MG63 (cell line): Measurements from ENCODE around the gene BRPF3. TPM values are rescaled to one million over a fixed set of nuclear protein-coding genes. Genes with fewer than 3 reads are reported as not detected.
A peak's percentile ranks its signal among the peaks of the same experiment; 100 is the strongest.

Experiments used
- DNase-seq: peaks from one replicate; pipeline ENCODE4 v3.0.0-alpha.2; 2020
- H3K27me3 ChIP-seq: fragments of 250-450 bp; sonication (Bioruptor Pico); 2 replicates; pipeline ENCODE4 v1.5.1; 2020; ENCODE audit warnings: mild to moderate bottlenecking, moderate library complexity
- H3K36me3 ChIP-seq: fragments of 250-450 bp; sonication (Bioruptor Pico); 2 replicates; pipeline ENCODE4 v1.5.1; 2020; ENCODE audit warnings: mild to moderate bottlenecking, moderate library complexity
- H3K4me3 ChIP-seq: fragments of 250-450 bp; sonication (Bioruptor Pico); 2 replicates; pipeline ENCODE4 v1.5.1; 2020; ENCODE audit warnings: mild to moderate bottlenecking, moderate library complexity
- H3K9me3 ChIP-seq: fragments of 250-450 bp; sonication (Bioruptor Pico); 2 replicates; pipeline ENCODE4 v1.5.1; 2020; ENCODE audit warnings: mild to moderate bottlenecking, moderate library complexity
- total RNA-seq: library from RNA; depleted of rRNA; stranded (reverse); fragments of >200 nt; shearing (Covaris generic); gene quantifications from 2 replicates; pipeline ENCODE4 v1.2.3, GENCODE V29; 2014; ENCODE audit warnings: low replicate concordance

The BRPF3 gene
- total RNA-seq, 1 experiment from 2014 or later: 6.9 TPM

GRCh38 chr6:36195471-36196112, 952 bp upstream of the BRPF3 start:
- no peak for DNase-seq
- peak overlapping the region; percentile 60 for H3K4me3 ChIP-seq
- peaks cover 12% of the 10 kb centered on the region for H3K36me3 ChIP-seq

GRCh38 chr6:36196880-36197548, 470 bp downstream of the BRPF3 start:
- H3K27me3 ChIP-seq: no peaks in the 10 kb centered on the region
- no peaks in the 10 kb centered on the region for H3K9me3 ChIP-seq
- H3K4me3 ChIP-seq: peak overlapping the region; percentile 60
- DNase-seq: peak; percentile 97
- H3K36me3 ChIP-seq: peaks cover 26% of the 10 kb centered on the region

More at GRCh38 chr6:36195471-36196112, 952 bp upstream of the BRPF3 start:
- no peaks in the 10 kb centered on the region for H3K9me3 ChIP-seq
- H3K27me3 ChIP-seq: no peaks in the 10 kb centered on the region

GRCh38 chr6:36197739-36198221, 1.2 kb downstream of the BRPF3 start:
- Histone ChIP-seq H3K36me3 (peaks cover 33% of the 10 kb centered on the region), H3K9me3 (no peaks in the 10 kb centered on the region), H3K27me3 (no peaks in the 10 kb centered on the region), H3K4me3 (peak overlapping the region; percentile 60)
- DNase-seq: peak; percentile 67

GRCh38 chr6:36198986-36199385, 2.4 kb downstream of the BRPF3 start:
- H3K27me3 ChIP-seq: no peaks in the 10 kb centered on the region
- H3K4me3 ChIP-seq: no peak overlapping the region
- no peaks in the 10 kb centered on the region for H3K9me3 ChIP-seq
- DNase-seq: no peak
- peaks cover 45% of the 10 kb centered on the region for H3K36me3 ChIP-seq

GRCh38 chr6:36200154-36200891, 3.8 kb downstream of the BRPF3 start:
- H3K27me3 ChIP-seq: no peaks in the 10 kb centered on the region
- no peak for DNase-seq
- H3K4me3 ChIP-seq: no peak overlapping the region
- peaks cover 50% of the 10 kb centered on the region for H3K36me3 ChIP-seq
- no peaks in the 10 kb centered on the region for H3K9me3 ChIP-seq

- Histone ChIP-seq H3K9me3 (no peaks in the 10 kb centered on the region), H3K27me3 (no peaks in the 10 kb centered on the region), H3K4me3 (no peak overlapping the region), H3K36me3 (peaks cover 57% of the 10 kb centered on the region)
- no peak for DNase-seq
These were observed 4.6 kb downstream of the BRPF3 start for GRCh38 chr6:36200998-36201596.

- H3K9me3 ChIP-seq: no peaks in the 10 kb centered on the region
- peaks cover 62% of the 10 kb centered on the region for H3K36me3 ChIP-seq
- no peaks in the 10 kb centered on the region for H3K27me3 ChIP-seq
- no peak overlapping the region for H3K4me3 ChIP-seq
- no peak for DNase-seq
These were observed 5.1 kb downstream of the BRPF3 start for GRCh38 chr6:36201612-36202011.

- Histone ChIP-seq H3K36me3 (peaks cover 65% of the 10 kb centered on the region), H3K27me3 (no peaks in the 10 kb centered on the region), H3K9me3 (no peaks in the 10 kb centered on the region), H3K4me3 (no peak overlapping the region)
- DNase-seq: no peak
These were observed 5.6 kb downstream of the BRPF3 start for GRCh38 chr6:36202101-36202500.

GRCh38 chr6:36204068-36204753, 7.7 kb downstream of the BRPF3 start:
- no peak for DNase-seq
- Histone ChIP-seq H3K9me3 (no peaks in the 10 kb centered on the region), H3K4me3 (no peak overlapping the region), H3K27me3 (no peaks in the 10 kb centered on the region), H3K36me3 (peaks cover 84% of the 10 kb centered on the region)

- no peak for DNase-seq
- Histone ChIP-seq H3K9me3 (no peaks in the 10 kb centered on the region), H3K36me3 (peaks cover 81% of the 10 kb centered on the region), H3K27me3 (no peaks in the 10 kb centered on the region), H3K4me3 (no peak overlapping the region)
These were observed 10.6 kb downstream of the BRPF3 start for GRCh38 chr6:36207155-36207554.

GRCh38 chr6:36209606-36210005, 13.1 kb downstream of the BRPF3 start:
- Histone ChIP-seq H3K36me3 (peaks cover 66% of the 10 kb centered on the region), H3K9me3 (no peaks in the 10 kb centered on the region), H3K4me3 (no peak overlapping the region), H3K27me3 (no peaks in the 10 kb centered on the region)
- no peak for DNase-seq

GRCh38 chr6:36210182-36210581, 13.6 kb downstream of the BRPF3 start:
- Histone ChIP-seq H3K4me3 (no peak overlapping the region), H3K36me3 (peaks cover 70% of the 10 kb centered on the region), H3K27me3 (no peaks in the 10 kb centered on the region), H3K9me3 (no peaks in the 10 kb centered on the region)
- no peak for DNase-seq

GRCh38 chr6:36210886-36211595, 14.5 kb downstream of the BRPF3 start:
- Histone ChIP-seq H3K36me3 (peaks cover 71% of the 10 kb centered on the region), H3K4me3 (no peak overlapping the region), H3K27me3 (no peaks in the 10 kb centered on the region), H3K9me3 (no peaks in the 10 kb centered on the region)
- no peak for DNase-seq

GRCh38 chr6:36216559-36216958, 20.0 kb downstream of the BRPF3 start:
- peak; percentile 26 for DNase-seq
- Histone ChIP-seq H3K36me3 (peaks cover 55% of the 10 kb centered on the region), H3K27me3 (no peaks in the 10 kb centered on the region), H3K9me3 (no peaks in the 10 kb centered on the region), H3K4me3 (no peak overlapping the region)

GRCh38 chr6:36217188-36217587, 20.6 kb downstream of the BRPF3 start:
- no peak overlapping the region for H3K4me3 ChIP-seq
- no peak for DNase-seq
- H3K27me3 ChIP-seq: no peaks in the 10 kb centered on the region
- H3K9me3 ChIP-seq: no peaks in the 10 kb centered on the region
- peaks cover 49% of the 10 kb centered on the region for H3K36me3 ChIP-seq

- DNase-seq: no peak
- Histone ChIP-seq H3K36me3 (peaks cover 53% of the 10 kb centered on the region), H3K27me3 (no peaks in the 10 kb centered on the region), H3K4me3 (no peak overlapping the region), H3K9me3 (no peaks in the 10 kb centered on the region)
These were observed 21.4 kb downstream of the BRPF3 start for GRCh38 chr6:36217946-36218345.
